HUES6 (cell line): ENCODE measurements around the gene SIGLEC15.

Source experiments
- H3K27ac ChIP-seq: 2 replicates; pipeline ENCODE4 v1.7.0; 2013; ENCODE audit warnings: low read depth, mild to moderate bottlenecking, low read length, inconsistent platforms
- H3K27me3 ChIP-seq: 2 replicates; pipeline ENCODE4 v1.6.1; 2013; ENCODE audit warnings: low read length; ENCODE audit not compliant: control insufficient read depth, insufficient read depth
- H3K36me3 ChIP-seq: 2 replicates; pipeline ENCODE4 v1.6.1; 2013; ENCODE audit warnings: low read length; ENCODE audit not compliant: control insufficient read depth, insufficient read depth
- H3K4me1 ChIP-seq: 2 replicates; pipeline ENCODE4 v1.6.1; 2013; ENCODE audit warnings: low read length; ENCODE audit not compliant: control insufficient read depth, insufficient read depth
- H3K4me3 ChIP-seq: 2 replicates; pipeline ENCODE4 v1.5.1; 2013; ENCODE audit warnings: low read depth, low read length
- H3K9ac ChIP-seq: one replicate; pipeline ENCODE4 v1.6.1; 2013; ENCODE audit warnings: mild to moderate bottlenecking, low read length
- H3K9me3 ChIP-seq: 2 replicates; pipeline ENCODE4 v1.6.1; 2013; ENCODE audit warnings: low read depth, low read length; ENCODE audit not compliant: control insufficient read depth, insufficient read depth

SIGLEC15 gene

DNA sequence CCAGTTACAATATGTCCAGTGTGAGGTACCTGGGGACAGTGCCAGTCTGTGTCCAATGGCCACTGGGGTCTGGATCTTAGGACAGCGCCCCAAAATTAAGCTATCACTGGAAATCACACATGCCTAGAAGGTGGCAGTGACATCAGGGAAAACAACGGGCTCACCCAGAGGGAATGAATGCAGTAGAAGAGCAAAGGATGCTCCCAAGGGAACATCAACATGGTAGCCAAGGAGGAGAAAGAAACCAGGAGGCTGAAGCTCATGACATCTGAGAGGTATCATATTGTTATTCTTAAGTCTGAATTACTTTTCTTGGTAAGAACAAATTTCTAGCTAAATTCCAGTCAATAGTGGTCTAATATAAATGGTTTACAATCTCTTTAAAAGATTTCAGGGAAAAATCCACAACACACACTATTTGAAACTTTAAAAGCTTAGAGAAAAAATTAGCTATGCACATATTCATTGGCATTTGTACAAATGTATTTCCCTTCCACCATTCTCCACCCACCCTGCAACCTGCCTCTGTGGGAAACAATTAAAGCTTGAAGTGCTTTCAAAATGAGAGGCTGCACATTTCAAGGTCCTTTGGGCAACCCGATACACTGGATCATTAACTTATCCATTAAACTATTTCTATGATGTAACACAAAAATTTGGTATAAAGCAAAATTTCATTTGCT is 55.5 kb downstream of the SIGLEC15 start:
- H3K9ac ChIP-seq, result no peak overlapping the region
- H3K27me3 ChIP-seq, result no peaks in the 10 kb centered on the region
- H3K4me3 ChIP-seq, result no peak overlapping the region
- no peaks in the 10 kb centered on the region for H3K9me3 ChIP-seq
- H3K27ac ChIP-seq, result no peak overlapping the region
- no peaks in the 10 kb centered on the region for H3K4me1 ChIP-seq
- peaks cover 29% of the 10 kb centered on the region for H3K36me3 ChIP-seq

DNA sequence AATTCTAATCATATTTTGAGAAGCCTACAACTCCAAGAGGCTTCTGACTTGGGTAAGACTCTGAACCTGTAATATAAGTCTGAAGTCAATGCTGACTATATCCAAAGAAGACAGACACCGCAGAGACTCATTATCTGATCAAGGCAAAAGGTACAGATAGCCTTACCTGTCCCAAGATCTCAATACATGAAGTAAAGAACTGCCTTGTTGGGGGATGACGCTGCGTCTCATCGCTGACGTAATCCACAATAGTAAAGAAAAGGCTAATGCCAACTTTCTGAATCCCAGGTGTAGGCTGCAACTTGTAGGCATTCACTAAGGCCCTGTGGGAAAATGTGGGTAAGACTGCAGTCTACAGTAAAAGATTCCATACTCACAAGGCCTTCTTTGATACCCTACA is 62.1 kb downstream of the SIGLEC15 start:
- Histone ChIP-seq H3K36me3 (peaks cover 24% of the 10 kb centered on the region), H3K4me1 (no peaks in the 10 kb centered on the region), H3K4me3 (no peak overlapping the region), H3K27me3 (no peaks in the 10 kb centered on the region), H3K27ac (no peak overlapping the region), H3K9ac (no peak overlapping the region), H3K9me3 (no peaks in the 10 kb centered on the region)

DNA sequence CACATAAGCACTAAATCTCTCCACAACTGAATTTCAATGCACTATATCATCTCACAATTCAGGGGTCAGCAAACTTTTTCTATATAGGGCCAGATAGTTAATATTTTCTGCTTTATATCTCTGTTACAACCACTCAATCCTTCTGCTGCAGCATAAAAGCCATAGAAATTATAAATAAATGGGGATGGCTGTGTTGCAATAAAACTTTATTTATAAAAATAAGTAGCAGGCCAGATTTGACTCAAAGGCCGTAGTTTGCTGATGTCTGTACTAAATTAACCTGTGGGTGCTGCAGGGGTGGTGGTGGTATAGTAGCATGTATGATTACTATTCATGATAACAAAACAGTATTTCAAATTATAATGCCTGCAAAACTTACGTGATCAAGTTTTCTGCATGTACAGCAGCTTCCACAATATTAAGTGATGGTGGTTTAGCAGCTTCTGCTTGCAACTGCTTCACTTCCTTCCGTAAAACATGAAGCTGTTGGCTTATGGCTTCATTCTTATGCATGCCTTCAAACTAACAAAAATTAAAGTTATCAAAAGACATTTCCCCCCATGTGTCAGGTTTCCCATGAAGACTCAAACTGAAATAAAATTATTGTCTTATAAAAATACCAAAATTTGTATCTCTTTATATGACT is 64.1 kb downstream of the SIGLEC15 start:
- H3K9ac ChIP-seq, result no peak overlapping the region
- H3K4me3 ChIP-seq, result no peak overlapping the region
- no peak overlapping the region for H3K27ac ChIP-seq
- no peaks in the 10 kb centered on the region for H3K9me3 ChIP-seq
- H3K27me3 ChIP-seq, result no peaks in the 10 kb centered on the region
- H3K4me1 ChIP-seq, result no peaks in the 10 kb centered on the region
- H3K36me3 ChIP-seq, result peaks cover 16% of the 10 kb centered on the region

DNA sequence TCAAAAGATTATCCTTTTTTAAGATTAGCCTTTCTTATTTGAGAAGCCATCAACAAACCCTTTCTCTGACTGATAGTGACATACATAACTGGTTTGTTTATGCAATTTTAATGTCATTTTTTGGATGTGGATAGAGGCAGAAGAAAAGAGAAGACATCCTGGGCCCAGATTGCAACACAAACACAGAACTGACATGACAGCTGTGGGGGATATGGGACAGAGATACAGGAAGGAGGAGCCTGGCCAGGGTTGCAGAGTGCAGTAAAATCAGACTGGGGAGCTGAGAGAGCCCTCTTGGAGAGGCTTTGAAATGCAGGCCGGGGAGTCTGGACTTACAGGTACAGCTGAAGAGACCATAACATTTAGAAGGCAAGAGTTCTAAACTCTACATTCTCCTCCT is 65.1 kb downstream of the SIGLEC15 start:
- no peak overlapping the region for H3K4me3 ChIP-seq
- H3K36me3 ChIP-seq, result peaks cover 19% of the 10 kb centered on the region
- no peak overlapping the region for H3K27ac ChIP-seq

DNA sequence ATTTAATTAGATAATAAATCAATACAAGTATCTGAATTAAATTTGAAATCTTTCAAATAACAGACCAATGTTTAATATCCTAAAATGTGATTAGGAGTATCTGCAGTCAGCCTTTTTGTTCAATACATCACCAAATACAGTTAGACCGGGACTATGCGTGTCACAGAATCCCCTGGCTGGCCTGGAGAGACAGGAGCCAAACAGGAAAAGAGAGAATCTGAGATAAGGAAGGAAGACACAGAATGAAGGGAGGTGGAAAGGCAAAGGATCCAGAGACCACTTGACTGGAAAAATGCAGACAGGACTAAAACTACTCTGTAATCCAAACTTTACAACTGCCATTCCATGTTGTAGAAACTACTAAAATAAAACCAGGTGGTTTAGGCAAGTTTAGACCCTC is 66.3 kb downstream of the SIGLEC15 start:
- Histone ChIP-seq H3K4me1 (no peaks in the 10 kb centered on the region), H3K4me3 (no peak overlapping the region), H3K27me3 (no peaks in the 10 kb centered on the region), H3K27ac (no peak overlapping the region), H3K36me3 (peaks cover 19% of the 10 kb centered on the region), H3K9ac (no peak overlapping the region), H3K9me3 (no peaks in the 10 kb centered on the region)

More for the DNA sequence above, 65.1 kb downstream of the SIGLEC15 start:
- Histone ChIP-seq H3K27me3 (no peaks in the 10 kb centered on the region), H3K9me3 (no peaks in the 10 kb centered on the region), H3K4me1 (no peaks in the 10 kb centered on the region), H3K9ac (no peak overlapping the region)
